LNCAP (cell line): ENCODE data around the gene TMEM8B.

Experiments
- CTCF ChIP-seq: fragments of 450-650 bp; IDR thresholded peaks from 2 replicates; pipeline ENCODE4 v1.5.1; 2017; ENCODE audit warnings: mild to moderate bottlenecking

TMEM8B gene

GRCh38 chr9:35835766-35836165 lies 6.7 kb downstream of the TMEM8B start:
- no peak for TF ChIP-seq CTCF

- TF ChIP-seq CTCF: no peak
Observed at GRCh38 chr9:35836595-35836994, 7.6 kb downstream of the TMEM8B start.

DNA sequence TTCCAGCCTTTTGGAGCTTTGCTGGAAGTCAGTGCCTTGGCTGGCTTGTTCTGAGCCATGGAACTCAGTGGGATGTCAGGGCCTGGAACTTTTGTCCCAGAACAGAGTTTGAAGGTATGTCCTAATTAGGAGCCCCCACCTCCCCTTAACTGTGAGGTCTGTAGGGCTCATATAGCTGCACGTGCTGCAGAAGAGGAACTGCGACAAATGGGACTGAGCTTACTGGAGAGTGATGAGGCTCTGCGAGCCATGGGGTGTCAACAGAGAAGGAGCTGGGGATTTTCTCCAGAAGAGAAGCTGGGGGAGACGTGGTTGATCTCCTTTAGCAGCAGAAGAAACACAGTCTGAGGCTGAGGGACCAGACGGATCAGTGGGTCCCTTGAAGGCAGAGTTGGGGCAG lies 10.9 kb downstream of the TMEM8B start:
- TF ChIP-seq CTCF: no peak

GRCh38 chr9:35840881-35841644 lies 12.0 kb downstream of the TMEM8B start:
- TF ChIP-seq CTCF: no peak

GRCh38 chr9:35841645-35841900 lies 12.5 kb downstream of the TMEM8B start:
- no peak for TF ChIP-seq CTCF

DNA sequence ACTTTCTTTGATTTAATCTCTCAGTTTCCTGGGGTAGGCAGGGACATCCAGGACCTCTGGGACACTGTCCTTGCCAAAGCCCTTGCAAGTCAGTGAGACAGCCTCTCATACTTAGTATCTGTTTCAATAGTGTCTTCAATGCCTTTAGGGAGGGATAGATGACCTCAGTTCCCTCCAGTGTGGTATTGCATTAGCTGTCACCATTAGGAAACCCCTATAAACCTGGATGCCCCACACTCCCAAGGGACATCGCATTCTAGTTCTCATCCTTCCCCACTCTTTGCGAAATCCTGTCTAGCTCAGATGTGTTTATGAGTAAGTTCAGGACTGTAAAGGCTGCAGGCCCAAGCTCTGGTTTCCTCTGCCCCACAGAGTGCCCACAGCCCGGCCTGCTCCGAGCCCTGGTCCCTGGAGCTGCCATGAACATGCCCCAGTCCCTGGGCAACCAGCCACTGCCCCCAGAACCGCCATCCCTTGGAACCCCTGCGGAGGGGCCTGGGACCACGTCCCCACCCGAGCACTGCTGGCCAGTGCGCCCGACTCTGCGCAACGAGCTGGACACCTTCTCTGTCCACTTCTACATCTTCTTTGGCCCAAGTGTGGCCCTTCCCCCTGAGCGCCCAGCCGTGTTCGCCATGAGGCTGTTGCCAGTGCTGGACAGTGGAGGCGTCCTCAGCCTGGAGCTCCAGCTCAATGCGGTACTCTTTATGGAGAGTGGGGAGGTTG lies 13.2 kb downstream of the TMEM8B start:
- no peak for TF ChIP-seq CTCF

DNA sequence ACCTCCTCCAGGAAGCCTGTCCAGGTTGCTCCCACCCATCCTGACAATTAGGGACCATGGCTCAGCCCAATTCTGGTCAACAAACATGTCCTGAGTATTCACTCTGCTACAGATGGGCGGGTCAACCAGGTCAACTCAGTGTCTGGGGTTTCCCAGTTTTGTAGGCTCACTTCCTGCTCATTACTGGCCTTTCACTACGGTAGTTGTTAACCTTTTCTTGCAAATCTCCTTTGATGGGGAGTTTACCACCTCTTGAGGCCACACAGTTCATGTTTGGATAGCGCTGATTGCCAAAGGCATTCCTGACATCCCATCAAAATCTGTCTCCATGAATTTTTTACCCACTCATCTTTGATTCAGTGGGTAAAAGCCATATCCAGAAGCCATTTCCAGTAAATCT lies 13.8 kb downstream of the TMEM8B start:
- no peak for TF ChIP-seq CTCF
